Left forelimb (tissue), 1 donor: ENCODE results near the gene ESCO1.

Experiments used
- DNase-seq: peaks from one replicate; pipeline ENCODE4 v3.0.0-alpha.2; 2018; ENCODE audit warnings: low spot score

The ESCO1 gene

DNA sequence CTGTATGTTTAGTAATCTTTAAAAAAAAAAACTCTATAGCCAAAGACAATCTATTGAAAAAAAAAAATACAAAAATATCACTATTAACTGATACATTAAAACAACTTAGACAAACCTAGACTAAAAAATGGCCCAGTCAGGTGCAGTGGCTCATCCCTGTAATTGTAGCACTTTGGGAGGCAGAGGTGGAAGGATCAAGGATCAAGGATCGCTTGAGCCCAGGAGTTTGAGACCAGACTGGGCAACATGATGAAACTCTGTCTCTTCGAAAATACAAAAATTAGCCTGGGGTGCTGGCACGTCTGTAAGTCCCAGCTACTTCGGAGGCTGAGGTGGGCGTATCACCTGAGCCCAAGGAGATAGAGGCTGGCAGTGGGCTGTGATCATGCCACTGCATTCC is 16.1 kb downstream of the ESCO1 start:
- DNase-seq = no peak

- DNase-seq = no peak
Measured at GRCh38 chr18:21575656-21576055, 24.8 kb downstream of the ESCO1 start.

GRCh38 chr18:21571772-21572171 is 28.7 kb downstream of the ESCO1 start:
- DNase-seq = no peak

DNA sequence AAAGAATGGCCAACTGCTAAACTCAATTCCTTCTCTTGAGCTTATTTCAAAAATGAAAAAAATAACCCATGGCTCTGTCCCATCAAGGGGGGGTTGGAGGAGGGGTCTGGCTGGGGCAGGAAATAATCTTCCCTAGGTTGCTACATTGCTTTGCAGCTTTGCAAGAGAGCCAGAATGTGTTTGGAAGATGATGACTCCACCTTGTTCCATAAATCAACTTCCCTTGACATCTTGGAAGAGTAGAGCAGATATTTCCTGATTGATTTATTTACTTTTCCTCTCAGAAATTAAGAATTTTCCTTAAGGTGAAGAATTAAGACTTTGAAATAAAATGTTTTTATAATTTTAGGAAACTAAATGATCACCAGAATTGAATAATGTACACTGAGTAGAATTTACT is 41.3 kb downstream of the ESCO1 start:
- no peak for DNase-seq

DNA sequence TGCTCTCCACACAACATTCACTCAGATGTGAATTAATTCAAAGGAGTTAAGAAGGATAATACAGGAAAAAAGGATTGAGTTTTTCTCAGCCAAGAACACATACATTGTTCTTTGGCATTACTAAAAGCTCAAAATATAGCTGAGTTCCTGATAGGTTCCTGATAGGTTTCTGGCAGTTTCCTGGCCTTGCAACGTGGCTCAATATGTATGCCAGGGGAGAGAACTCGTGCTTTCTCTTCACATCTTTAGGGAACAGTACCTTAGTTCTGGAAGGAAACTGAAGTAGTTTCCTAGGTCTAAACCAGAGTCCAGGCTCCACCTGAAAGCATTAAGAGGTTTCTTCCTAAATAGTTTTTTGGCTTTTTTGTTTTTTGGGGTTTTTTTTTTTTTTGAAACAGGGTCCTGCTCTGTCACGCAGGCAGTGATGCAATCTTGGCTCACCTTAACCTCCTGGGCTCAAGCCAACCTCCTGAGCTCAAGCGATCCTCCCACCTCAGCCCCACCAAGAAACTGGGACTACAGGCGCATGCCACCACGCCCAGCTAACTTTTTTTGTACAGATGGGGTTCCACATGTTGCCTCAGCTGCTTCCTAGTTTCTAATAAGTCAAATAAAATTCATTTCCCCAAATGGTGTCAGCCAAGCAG is 42.8 kb downstream of the ESCO1 start:
- DNase-seq = no peak

- DNase-seq = no peak
Measured at GRCh38 chr18:21550510-21550970, 50.0 kb downstream of the ESCO1 start.

DNA sequence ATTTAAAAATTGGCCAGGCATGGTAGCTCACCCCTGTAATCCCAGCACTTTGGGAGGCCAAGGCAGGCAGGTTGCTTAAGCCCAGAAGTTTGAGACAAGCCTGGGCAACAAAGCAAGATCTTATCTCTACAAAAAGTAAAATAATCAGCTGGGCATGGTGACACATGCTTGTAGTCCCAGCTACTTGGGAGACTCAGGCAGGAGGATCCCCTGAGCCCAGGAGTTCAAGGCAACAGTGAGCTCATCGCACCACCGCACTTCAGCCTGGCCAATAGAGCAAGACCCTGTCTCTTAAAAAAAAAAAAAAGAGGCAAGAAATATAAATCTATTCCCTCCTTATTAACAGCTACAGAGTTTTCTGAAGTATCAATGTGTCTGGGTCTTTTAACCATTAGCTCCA is 51.9 kb downstream of the ESCO1 start:
- no peak for DNase-seq

GRCh38 chr18:21546423-21546822 is 54.1 kb downstream of the ESCO1 start:
- no peak for DNase-seq

DNA sequence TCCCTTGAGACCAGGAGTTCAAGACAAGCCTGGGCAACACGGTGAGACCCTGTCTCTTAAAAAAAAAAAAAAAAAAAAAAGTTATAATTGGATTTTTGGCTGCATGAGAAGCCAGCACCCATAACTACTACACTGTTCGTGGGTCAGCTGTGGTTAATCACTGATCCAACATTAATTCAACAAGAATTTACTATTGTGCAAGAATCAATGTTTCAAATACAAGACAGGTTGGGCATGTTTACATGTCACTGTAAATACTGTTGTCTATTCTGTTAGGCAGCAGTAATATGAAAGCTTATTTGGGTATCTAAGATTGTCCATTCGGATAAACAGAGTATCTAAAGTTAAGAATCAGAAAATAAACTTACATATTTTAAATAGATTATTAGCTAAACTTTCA is 62.3 kb downstream of the ESCO1 start:
- DNase-seq = no peak

DNA sequence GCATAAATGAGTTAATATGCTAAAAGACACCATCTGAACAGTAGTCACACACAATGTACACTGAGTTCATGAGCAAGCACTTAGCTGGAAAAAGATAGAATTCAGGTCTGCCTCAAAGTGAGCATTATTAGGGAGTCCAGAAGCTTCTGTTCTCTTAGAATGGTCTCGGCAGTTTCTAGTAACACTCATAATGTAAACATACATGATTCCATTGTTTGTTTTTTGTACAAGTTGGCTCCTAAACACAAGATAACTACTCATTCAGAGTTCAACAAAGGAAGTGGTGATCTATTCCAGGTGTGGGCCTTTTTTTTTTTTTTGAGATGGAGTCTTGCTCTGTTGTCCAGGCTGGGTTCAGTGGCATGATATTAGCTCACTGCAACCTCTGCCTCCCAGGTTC is 66.2 kb downstream of the ESCO1 start:
- DNase-seq = no peak

- DNase-seq = no peak
Measured at GRCh38 chr18:21526463-21526862, 74.0 kb downstream of the ESCO1 start.

DNA sequence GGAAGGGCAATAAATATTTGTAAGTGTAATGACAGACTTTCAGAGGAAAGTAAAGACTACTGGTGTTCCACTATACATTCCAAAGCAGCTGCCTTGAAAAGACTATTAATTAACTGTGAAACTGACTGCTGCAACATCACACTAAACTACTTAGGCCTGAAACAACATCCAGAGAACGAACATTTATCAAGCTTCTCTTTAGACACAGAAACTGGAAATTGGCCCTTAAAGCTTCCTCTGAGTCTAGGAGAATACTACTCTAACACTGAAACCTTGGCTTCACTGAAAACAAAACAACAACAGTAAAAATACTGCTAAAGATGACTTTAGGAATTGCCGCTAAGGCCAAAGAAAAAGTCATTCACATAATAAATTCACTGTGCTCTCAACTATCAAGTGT is 74.6 kb downstream of the ESCO1 start:
- no peak for DNase-seq

GRCh38 chr18:21522530-21522929 is 78.0 kb downstream of the ESCO1 start:
- no peak for DNase-seq

- DNase-seq = no peak
Measured at GRCh38 chr18:21513741-21514140, 86.8 kb downstream of the ESCO1 start.

DNA sequence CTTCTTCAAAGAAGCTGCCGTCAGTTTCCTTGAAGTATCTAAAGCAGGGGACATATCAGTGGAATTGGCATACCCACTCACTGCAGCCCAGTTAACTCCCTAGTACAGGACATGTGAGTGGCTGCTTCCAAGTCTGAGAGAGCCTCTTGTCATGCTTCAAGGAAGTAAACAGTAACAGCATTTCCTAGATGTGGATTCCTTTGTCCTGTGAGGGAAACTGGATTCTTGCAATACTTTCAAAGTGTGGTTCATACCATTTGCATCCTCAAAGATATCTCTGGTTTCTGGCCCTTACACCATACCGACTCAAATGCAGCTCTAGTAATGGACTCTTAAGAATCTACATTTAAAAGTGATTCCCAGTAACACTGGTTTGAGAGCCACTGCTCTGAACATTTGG is 87.2 kb downstream of the ESCO1 start:
- no peak for DNase-seq

GRCh38 chr18:21509062-21509461 is 91.4 kb downstream of the ESCO1 start:
- DNase-seq = no peak

- DNase-seq = no peak
Measured at GRCh38 chr18:21507913-21508701, 92.4 kb downstream of the ESCO1 start.

DNA sequence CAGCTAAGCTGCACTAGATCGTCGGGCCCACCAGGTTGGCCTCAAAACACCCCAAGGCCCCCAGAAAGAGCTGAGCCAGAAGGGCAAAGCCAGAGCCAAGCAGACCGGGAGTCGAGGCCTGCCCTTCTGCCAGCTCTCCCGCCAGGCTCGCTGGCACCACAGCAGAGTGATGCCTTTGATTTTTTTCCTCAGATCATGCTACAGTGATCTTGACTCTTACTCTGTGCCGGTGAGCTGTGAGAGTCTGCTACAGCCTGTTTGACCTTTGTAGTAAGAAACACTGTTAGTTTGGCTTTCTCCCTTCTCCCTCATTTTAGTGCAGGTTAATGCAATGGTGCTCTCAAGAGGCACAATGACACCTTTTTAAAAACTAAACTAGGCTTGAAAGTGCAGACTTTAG is 97.8 kb downstream of the ESCO1 start:
- no peak for DNase-seq

DNA sequence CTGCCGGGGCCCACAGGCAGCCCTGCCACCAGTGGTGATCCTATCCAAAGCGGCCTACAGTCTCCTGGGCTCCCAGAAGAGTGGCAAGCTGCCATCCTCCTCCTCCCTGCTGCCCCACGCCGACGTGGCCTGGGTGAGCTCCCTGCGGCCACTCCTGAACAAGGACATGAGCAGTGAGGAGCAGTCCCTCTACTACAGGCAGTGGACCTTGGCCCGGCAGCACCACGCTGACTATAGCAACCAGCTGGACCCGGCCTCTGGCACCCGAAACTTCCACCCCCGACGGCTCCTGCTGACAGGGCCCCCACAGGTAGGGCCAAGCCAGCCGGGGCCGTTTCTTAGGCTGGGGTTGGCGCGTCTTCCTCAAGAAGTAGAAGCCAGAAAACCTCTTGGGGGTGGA is 100.5 kb downstream of the ESCO1 start:
- DNase-seq = no peak

DNA sequence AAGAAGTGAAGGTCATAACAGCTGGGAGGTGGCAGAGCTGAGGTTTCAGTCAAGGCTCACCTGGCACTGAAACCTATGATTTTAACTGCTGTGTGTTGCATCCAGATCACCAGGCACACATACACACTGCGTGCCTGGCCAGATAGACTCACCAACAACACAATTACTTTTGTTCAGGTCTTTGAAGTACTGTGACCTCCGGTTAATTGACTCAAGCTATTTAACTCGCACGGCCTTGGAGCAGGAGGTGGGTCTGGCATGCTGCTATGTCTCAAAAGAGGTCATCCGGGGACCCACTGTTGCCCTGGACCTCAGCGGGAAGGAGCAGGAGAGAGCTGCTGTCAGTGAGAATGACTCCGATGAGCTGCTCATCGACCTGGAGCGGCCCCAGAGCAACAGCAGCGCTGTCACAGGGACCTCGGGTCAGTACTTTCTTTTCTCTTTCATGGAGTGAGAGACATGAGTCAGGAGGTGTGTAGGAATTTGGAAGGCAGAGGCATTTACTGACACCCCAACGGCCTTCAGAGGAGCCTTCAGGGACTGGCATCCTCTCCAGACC is 104.1 kb downstream of the ESCO1 start:
- no peak for DNase-seq

DNA sequence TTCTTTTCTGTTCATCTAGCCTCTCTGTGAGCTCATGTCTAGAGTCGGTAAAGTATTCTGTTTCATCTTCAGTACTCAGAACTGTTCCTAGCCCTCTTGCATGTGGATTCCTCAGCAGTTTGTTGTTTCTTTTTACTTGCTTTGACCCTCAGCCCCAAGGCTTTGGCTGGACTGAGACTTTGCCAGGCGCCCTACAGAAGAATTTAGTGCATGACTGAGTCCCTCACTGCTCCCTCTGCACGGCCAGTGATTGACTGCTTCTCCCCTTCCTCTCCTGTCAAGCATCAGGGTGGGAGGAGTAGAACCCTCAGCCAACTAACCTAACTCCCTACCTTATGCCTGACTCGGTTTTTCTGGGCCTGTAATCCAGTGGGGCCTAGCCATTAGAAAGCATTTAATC is 109.8 kb downstream of the ESCO1 start:
- no peak for DNase-seq

DNA sequence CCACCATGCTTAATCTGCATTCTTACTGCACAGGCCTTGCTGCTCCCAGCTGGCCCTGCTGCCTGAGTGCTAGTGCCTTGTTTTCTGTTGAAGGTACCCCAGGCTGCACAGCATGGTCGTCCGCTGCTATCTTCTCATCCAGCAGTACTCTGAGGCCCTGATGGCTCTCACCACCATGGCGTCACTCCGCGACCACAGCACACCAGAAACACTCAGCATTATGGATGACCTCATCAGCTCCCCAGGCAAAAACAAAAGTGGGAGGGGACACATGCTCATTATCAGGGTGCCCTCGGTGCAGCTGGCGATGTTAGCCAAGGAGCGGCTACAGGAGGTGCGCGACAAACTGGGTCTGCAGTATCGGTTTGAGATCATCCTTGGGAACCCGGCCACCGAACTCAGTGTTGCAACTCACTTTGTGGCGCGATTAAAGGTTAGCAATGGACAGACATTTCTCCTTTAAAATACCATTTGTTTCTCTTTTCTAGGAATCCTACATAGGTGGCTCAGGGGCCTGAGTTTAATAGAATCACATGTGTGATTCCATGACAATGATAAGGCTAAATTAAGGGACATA is 110.5 kb downstream of the ESCO1 start:
- no peak for DNase-seq

DNA sequence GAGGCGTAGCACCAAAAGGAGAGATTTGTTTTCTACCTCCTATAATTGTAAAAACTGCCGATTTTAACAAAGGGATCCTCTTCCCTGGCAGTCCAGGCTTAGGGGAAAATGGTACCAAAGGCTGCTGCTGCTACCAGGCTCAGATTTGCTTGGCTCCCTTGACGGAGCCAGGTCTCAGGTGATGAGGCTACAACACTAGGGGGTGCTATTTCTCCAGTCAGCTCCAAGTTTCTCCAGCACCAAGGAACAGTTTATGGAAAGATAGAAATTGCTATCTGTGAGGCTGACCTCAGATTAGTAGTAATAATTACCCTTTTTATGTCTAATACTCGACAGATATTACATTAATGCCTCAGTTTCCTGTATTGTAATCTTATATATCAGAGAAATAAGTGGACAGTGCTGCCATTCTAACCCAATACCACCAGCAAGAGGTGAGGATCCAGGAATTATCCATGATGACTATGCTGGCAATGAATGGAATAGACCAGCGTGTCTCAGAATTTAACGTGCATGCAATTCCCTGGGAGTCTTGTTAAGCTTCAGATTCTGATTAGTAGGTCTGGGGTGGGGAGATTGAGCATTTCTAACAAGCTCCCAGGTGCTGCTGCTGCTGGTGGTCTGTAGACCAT is 111.3 kb downstream of the ESCO1 start:
- no peak for DNase-seq
